Adrenal gland (tissue), 5 donors: ENCODE data around the gene GLOD5.

ENCODE experiments used
- POLR2A ChIP-seq, 2 donors: fragments of 450-650 bp; IDR thresholded peaks; one replicate each; pipeline ENCODE4 v1.6.1; 2017; ENCODE audit warnings: antibody characterized with exemption in 2 of 2, mild to moderate bottlenecking in 2 of 2, moderate library complexity in 1 of 2
- TF ChIP-seq, protein P1 (sequence below), 6 experiments: fragments of 450-650 bp in 4 of 6; fragments of 200-600 bp in 2 of 6; sonication (generic) in 1 of 6; IDR thresholded peaks; 1 replicate in 5 of 6; 2 replicates in 1 of 6; pipeline versions ENCODE4 v1.5.1 to v1.8.0; 2016 to 2021; ENCODE audit warnings: antibody characterized with exemption in 6 of 6, mild to moderate bottlenecking in 2 of 6, moderate library complexity in 1 of 6
- donor health status: DM: no; HTN: no; CAD: no.

DNA sequence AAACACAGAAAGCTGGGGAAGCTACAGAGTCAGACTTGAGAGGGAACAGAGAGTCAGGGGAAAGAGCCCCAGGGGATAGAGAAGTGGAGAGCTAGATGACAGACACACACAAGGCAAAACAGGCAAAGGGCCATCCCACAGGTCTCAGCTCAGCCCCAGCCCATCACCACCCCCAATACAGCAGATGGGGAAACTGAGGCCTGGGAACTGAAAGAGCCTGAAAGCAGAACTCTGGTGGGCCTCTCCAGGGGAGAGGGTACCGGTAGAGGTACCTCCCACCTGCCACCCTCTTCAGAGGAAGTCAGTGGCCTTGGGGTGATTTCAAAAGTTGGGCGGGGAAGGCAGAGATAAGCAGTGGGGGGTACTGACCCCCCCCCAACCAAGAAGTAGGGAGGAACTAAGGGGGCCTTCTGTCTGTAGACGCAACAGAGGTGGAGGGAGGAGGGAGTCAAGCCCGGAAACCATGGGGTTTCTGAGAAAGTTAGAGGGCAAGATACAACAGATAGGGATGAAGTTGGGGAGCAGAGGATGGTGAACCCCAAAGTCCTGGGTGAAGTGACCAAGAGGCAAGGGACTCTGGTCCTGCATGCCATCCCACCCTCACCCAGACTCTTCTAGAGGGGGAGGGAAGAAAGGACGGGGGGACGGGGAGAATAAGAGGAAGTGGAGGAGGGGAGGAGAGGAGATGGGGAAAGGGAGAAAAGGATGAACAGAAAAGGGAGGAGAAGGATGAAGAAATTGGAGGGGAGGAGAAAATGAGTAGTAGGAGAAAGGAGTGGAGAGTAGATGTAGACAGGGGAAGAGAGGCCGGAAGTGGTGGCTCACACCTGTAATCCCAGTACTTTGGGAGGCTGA, 28.0 kb downstream of the GLOD5 start:
- no peak for TF ChIP-seq POLR2A (IDR thresholded peaks at IDR 0.05)
- TF ChIP-seq, protein P1, sequence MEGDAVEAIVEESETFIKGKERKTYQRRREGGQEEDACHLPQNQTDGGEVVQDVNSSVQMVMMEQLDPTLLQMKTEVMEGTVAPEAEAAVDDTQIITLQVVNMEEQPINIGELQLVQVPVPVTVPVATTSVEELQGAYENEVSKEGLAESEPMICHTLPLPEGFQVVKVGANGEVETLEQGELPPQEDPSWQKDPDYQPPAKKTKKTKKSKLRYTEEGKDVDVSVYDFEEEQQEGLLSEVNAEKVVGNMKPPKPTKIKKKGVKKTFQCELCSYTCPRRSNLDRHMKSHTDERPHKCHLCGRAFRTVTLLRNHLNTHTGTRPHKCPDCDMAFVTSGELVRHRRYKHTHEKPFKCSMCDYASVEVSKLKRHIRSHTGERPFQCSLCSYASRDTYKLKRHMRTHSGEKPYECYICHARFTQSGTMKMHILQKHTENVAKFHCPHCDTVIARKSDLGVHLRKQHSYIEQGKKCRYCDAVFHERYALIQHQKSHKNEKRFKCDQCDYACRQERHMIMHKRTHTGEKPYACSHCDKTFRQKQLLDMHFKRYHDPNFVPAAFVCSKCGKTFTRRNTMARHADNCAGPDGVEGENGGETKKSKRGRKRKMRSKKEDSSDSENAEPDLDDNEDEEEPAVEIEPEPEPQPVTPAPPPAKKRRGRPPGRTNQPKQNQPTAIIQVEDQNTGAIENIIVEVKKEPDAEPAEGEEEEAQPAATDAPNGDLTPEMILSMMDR (IDR thresholded peaks at IDR 0.05) = no peak
